ENCODE results near the gene CORT. TPM values are rescaled to one million over a fixed set of nuclear protein-coding genes. Genes with fewer than 3 reads are reported as not detected.

The CORT gene
- total and polyA plus RNA-seq, 10 of the 15 experiments (the other 5 are each of a cell fraction or from before 2014, with no cell fraction given) = 0.09 to 0.49 (median 0.23) TPM; not detected in 1

GRCh38 chr1:10437052-10437451 lies 12.8 kb upstream of the CORT start (continued):
- TF ChIP-seq, protein P1, sequence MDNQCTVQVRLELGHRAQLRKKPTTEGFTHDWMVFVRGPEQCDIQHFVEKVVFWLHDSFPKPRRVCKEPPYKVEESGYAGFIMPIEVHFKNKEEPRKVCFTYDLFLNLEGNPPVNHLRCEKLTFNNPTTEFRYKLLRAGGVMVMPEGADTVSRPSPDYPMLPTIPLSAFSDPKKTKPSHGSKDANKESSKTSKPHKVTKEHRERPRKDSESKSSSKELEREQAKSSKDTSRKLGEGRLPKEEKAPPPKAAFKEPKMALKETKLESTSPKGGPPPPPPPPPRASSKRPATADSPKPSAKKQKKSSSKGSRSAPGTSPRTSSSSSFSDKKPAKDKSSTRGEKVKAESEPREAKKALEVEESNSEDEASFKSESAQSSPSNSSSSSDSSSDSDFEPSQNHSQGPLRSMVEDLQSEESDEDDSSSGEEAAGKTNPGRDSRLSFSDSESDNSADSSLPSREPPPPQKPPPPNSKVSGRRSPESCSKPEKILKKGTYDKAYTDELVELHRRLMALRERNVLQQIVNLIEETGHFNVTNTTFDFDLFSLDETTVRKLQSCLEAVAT (IDR thresholded peaks at IDR 0.05) = no peak
- TF ChIP-seq RELA (IDR thresholded peaks at IDR 0.05; ENCODE audit: borderline replicate concordance, partially characterized antibody) = no peak
- TF ChIP-seq, protein P2, sequence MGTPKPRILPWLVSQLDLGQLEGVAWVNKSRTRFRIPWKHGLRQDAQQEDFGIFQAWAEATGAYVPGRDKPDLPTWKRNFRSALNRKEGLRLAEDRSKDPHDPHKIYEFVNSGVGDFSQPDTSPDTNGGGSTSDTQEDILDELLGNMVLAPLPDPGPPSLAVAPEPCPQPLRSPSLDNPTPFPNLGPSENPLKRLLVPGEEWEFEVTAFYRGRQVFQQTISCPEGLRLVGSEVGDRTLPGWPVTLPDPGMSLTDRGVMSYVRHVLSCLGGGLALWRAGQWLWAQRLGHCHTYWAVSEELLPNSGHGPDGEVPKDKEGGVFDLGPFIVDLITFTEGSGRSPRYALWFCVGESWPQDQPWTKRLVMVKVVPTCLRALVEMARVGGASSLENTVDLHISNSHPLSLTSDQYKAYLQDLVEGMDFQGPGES (IDR thresholded peaks at IDR 0.05) = no peak
- TF ChIP-seq, protein P3, sequence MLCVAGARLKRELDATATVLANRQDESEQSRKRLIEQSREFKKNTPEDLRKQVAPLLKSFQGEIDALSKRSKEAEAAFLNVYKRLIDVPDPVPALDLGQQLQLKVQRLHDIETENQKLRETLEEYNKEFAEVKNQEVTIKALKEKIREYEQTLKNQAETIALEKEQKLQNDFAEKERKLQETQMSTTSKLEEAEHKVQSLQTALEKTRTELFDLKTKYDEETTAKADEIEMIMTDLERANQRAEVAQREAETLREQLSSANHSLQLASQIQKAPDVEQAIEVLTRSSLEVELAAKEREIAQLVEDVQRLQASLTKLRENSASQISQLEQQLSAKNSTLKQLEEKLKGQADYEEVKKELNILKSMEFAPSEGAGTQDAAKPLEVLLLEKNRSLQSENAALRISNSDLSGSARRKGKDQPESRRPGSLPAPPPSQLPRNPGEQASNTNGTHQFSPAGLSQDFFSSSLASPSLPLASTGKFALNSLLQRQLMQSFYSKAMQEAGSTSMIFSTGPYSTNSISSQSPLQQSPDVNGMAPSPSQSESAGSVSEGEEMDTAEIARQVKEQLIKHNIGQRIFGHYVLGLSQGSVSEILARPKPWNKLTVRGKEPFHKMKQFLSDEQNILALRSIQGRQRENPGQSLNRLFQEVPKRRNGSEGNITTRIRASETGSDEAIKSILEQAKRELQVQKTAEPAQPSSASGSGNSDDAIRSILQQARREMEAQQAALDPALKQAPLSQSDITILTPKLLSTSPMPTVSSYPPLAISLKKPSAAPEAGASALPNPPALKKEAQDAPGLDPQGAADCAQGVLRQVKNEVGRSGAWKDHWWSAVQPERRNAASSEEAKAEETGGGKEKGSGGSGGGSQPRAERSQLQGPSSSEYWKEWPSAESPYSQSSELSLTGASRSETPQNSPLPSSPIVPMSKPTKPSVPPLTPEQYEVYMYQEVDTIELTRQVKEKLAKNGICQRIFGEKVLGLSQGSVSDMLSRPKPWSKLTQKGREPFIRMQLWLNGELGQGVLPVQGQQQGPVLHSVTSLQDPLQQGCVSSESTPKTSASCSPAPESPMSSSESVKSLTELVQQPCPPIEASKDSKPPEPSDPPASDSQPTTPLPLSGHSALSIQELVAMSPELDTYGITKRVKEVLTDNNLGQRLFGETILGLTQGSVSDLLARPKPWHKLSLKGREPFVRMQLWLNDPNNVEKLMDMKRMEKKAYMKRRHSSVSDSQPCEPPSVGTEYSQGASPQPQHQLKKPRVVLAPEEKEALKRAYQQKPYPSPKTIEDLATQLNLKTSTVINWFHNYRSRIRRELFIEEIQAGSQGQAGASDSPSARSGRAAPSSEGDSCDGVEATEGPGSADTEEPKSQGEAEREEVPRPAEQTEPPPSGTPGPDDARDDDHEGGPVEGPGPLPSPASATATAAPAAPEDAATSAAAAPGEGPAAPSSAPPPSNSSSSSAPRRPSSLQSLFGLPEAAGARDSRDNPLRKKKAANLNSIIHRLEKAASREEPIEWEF (IDR thresholded peaks at IDR 0.05; ENCODE audit: insufficient replicate concordance, low read depth, low read length) = no peak
- TF ChIP-seq ZNF687 (IDR thresholded peaks at IDR 0.05) = no peak
